DMS53 treated with DMSO at 0.1 percent for 48 hours (cell line): Measurements from ENCODE around the gene C8G.

ENCODE experiments used
- DNase-seq: peaks from one replicate; lab custom pipeline; 2025; ENCODE audit not compliant: unreplicated experiment; lab: John Stamatoyannopoulos, UW

The C8G gene

GRCh38 chr9:136964833-136965422 lies 19.9 kb downstream of the C8G start:
- no peak for DNase-seq

GRCh38 chr9:136965771-136966484 lies 20.9 kb downstream of the C8G start:
- DNase-seq: no peak

- DNase-seq: no peak
Observed at GRCh38 chr9:136968333-136969127, 23.5 kb downstream of the C8G start.

- DNase-seq: no peak
Observed at GRCh38 chr9:136969150-136969549, 24.1 kb downstream of the C8G start.

GRCh38 chr9:136969774-136970173 lies 24.7 kb downstream of the C8G start:
- no peak for DNase-seq

GRCh38 chr9:136970361-136970760 lies 25.3 kb downstream of the C8G start:
- DNase-seq: no peak

GRCh38 chr9:136971746-136972145 lies 26.7 kb downstream of the C8G start:
- no peak for DNase-seq

GRCh38 chr9:136972335-136972734 lies 27.3 kb downstream of the C8G start:
- DNase-seq: no peak

GRCh38 chr9:136972743-136973142 lies 27.7 kb downstream of the C8G start:
- DNase-seq: no peak

- DNase-seq: no peak
Observed at GRCh38 chr9:136973618-136974617, 28.9 kb downstream of the C8G start.

- no peak for DNase-seq
Observed at GRCh38 chr9:136974817-136975535, 29.9 kb downstream of the C8G start.

- no peak for DNase-seq
Observed at GRCh38 chr9:136975644-136976043, 30.6 kb downstream of the C8G start.

- DNase-seq: no peak
Observed at GRCh38 chr9:136977223-136977622, 32.2 kb downstream of the C8G start, which contains the start of gene PTGDS. Gene PTGDS, plus strand, starts transcription at chr9:136977504. Its CDS starts 75 bp downstream, at chr9:136977579.

GRCh38 chr9:136977649-136978072 lies 32.6 kb downstream of the C8G start:
- no peak for DNase-seq

GRCh38 chr9:136978073-136978864 lies 33.2 kb downstream of the C8G start:
- DNase-seq: peak; percentile 23

GRCh38 chr9:136978865-136979544 lies 34.0 kb downstream of the C8G start:
- DNase-seq: no peak

- no peak for DNase-seq
Observed at GRCh38 chr9:136979769-136980587, 34.9 kb downstream of the C8G start.
